HT-29 (cell line): ENCODE measurements around the gene UIMC1. TPM values are rescaled to one million over a fixed set of nuclear protein-coding genes. Genes with fewer than 3 reads are reported as not detected.
A peak's percentile ranks its signal among the peaks of the same experiment; 100 is the strongest.
"Not testable (repeated sequence)": the region's sequence is repeated elsewhere in the genome, so short reads cannot be mapped to it uniquely, and the experiment has no call there.

Source experiments
- DNase-seq: peaks from one replicate; pipeline ENCODE4 v3.0.0-alpha.2; 2015; ENCODE audit warnings: low spot score
- total RNA-seq: library from RNA; depleted of rRNA; stranded (reverse); fragments of >200 nt; shearing (Covaris generic); gene quantifications from 2 replicates; pipeline ENCODE4 v1.2.3, GENCODE V29; 2014

The UIMC1 gene
- total RNA-seq, 1 experiment from 2014 or later: 24.1 TPM

GRCh38 chr5:177008716-177009115, 2.1 kb upstream of the UIMC1 start:
- DNase-seq: no peak

GRCh38 chr5:177005619-177006264, 837 bp downstream of the UIMC1 start:
- peak; percentile 83 for DNase-seq

GRCh38 chr5:177004961-177005360, 1.6 kb downstream of the UIMC1 start:
- DNase-seq: no peak

DNA sequence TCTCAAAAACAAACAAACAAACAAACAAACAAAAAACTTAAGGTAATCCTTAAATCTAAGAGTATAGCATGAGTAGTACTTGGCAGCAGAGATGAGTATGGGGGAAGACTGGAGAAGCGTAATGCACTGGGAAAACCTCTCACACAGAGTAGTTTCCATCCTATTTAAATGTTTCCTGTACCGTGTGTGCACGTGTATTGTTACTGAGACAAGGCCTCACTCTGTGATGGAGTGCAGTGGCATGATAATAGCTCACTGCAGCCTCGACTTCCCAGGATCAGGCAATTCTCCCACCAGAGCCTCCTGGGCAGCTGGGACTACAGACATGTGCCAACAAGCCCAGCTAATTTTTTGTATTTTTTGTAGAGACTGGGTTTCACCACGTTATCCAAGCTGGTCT, 2.9 kb downstream of the UIMC1 start:
- no peak for DNase-seq

DNA sequence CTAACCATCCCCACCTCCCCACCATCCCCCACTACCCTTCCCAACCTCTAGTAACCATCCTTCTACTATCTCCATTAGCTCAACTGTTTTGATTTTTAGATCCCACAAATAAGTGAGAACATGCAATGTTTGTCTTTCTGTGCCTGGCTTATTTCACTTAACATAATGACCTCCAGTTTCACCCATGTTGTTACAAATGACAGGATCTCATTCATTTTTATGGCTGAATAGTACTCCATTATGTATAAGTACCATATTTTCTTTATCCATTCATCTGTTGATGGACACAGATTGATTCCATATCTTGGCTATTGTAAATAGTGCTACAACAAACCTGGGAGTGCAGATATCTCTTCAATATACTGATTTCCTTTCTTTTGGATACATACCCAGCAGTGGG, 7.1 kb downstream of the UIMC1 start:
- DNase-seq: not testable (repeated sequence)

GRCh38 chr5:176998828-176999227, 7.8 kb downstream of the UIMC1 start:
- DNase-seq: no peak

DNA sequence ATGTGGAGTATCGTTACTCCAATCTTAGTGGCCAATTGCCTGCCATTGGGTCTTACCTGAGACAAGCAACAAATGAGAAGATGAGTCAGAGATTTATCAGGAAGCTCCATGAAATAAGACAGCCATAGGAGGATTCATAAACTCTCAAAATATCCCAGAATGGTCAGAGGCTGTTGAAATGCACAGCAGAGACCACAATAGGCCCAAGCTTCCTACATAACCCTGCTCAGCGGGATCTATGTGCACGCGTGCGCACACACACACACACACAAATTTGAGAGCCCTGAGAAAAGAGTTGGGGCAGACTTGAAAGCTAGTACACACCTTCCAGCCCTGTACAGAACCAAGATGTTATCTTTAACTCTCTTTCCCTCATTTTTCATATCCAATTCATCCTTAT, 9.8 kb downstream of the UIMC1 start:
- DNase-seq: no peak

DNA sequence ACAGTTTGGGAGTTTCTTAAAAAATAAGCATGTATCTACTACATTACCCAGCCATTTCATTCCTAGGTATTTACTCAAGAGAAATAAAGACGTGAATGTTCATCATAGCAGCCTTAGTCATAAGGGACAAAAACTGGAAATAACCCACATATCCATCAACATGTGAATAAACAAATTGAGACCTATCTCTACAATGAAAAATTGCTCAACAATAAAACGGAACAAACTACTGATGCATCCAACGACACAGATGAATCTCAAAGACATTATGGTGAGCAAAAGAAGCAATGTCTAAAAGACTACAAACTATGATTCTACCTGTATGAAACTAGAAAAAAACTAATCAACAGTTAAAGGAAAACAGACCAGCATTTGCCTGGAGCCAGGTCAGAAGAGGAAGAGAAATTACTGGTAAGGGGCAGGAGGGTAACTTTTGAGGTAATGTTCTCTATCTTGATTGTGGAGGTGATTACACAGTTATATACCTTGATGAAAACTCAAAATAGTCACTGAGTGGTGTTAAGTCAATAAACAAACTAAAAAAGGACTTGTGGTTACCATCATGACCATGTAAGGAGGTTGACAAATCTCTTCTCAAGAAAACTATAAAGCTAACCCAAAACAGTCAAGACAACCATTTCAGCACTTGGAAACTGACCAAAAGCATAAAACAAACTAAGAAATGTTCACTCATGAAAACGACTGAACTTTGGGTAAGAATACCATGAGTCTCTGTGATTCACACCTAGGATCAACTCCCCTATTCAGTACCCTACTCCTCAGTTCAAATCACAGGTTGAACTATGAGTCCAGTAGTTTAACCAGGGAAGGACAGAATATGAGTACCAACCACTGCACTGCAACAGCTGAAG, 10.4 kb downstream of the UIMC1 start:
- no peak for DNase-seq

DNA sequence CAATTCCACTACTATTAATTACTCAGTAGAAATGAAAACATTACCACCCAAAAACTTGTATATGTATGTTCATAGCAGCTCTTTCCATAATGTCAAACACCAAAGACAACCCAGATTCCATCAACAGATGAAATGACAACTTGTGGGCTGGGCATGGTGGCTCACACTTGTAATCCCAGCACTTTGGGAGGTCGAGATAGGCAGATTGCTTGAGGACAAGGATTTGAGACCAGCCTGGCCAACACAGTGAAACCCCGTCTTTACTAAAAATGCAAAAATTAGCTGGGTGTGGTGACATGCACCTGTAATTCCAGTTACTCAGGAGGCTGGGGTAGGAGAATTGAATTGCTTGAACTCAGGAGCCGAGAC, 11.5 kb downstream of the UIMC1 start:
- no peak for DNase-seq

- DNase-seq: no peak
Observed at GRCh38 chr5:176994460-176995121, 12.0 kb downstream of the UIMC1 start.

DNA sequence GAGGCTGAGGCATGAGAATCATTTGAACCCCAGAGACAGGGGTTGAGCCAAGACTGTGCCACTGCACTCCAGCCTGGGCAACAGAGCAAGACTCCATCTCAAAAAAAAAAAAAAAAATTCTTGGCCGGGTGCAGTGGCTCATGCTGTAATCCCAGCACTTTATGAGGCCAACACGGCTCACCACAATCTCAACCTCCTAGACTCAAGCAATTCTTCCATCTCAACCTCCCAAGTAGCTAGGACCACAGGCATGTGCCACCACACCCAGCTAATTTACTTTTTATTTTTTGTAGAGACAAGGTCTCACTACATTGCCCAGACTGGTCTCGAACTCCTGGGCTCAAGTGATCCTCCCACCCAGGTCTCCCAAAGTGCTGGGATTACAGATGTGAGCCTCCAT, 13.5 kb downstream of the UIMC1 start:
- DNase-seq: not testable (repeated sequence)

DNA sequence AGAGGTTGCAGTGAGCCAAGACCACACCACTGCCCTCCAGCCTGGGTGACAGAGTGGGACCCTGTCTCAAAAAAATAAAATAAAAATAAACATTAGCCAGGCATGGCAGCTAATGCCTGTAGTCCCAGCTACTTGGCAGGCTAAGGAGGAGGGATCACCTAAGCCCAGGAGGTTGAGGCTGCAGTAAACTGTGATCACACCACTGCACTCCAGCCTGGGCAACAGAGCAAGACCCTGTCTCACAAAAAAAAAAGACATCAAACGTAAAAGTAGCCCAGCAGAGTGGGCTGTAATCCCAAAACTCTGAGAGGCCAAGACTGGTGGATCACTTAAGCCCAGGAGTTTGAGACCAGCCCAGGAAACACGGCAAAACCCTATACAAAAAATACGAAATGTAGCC, 19.0 kb downstream of the UIMC1 start:
- no peak for DNase-seq

- DNase-seq: no peak
Observed at GRCh38 chr5:176986280-176986679, 20.3 kb downstream of the UIMC1 start.

DNA sequence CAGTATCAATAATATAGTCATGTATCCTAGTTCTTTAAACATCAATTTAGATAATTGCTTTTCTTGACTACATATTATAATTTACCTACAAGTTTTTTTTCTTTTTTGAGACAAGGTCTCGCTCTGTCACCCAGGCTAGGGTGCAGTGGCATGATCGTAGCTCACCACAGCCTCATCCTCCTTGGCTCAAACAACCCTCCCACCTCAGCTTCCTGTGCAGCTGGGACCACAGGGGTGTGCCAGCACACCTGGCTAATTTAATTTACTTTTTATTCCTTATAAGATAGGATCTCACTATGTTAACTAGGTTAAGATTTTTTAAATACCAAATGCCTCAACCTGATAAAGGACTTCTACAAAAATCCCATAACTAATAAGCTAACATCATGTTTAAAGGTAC, 21.1 kb downstream of the UIMC1 start:
- no peak for DNase-seq

- DNase-seq: not testable (repeated sequence)
Observed at GRCh38 chr5:176984176-176984575, 22.4 kb downstream of the UIMC1 start.

GRCh38 chr5:176983593-176983992, 23.0 kb downstream of the UIMC1 start:
- not testable (repeated sequence) for DNase-seq

DNA sequence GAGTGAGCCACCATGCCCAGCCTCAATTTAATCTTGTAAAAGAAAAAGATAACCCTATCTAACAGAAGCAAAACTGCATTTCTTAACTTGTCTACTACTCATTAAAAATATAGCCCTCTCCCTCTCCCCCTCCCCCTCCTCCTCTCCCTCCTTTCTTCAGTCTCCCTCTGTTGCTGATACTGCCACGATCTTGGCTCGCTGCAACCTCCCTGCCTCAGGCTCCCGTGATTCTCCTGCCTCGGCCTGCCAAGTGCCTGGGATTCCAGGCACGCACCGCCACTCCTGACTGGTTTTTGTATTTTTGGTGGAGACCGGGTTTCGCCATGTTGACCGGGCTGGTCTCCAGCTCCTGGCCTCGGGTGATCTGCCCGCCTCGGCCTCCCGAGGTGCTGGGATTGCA, 23.5 kb downstream of the UIMC1 start:
- not testable (repeated sequence) for DNase-seq

GRCh38 chr5:176980818-176981217, 25.8 kb downstream of the UIMC1 start:
- no peak for DNase-seq

- DNase-seq: no peak
Observed at GRCh38 chr5:176979669-176980068, 26.9 kb downstream of the UIMC1 start.

GRCh38 chr5:176965633-176966032, 40.9 kb downstream of the UIMC1 start:
- no peak for DNase-seq

DNA sequence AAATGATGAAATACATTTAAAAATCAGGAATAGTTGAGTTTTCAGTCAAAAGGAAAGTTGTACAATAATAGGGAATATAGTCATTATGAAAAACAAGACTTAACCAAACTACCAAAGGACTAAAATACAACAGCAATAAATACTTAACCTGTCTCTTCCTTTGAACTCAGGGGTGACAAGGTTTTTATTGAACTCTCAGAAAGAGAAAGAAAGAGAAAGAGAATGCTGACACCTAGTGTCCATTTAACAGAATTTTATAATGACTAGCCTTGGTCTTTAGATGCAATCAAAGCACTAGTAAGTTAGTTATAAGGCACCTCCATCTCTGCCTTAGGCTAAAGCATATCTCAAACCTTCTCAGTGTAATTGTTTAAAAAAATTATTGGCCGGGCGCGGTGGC, 47.5 kb downstream of the UIMC1 start:
- peak; percentile 63 for DNase-seq

DNA sequence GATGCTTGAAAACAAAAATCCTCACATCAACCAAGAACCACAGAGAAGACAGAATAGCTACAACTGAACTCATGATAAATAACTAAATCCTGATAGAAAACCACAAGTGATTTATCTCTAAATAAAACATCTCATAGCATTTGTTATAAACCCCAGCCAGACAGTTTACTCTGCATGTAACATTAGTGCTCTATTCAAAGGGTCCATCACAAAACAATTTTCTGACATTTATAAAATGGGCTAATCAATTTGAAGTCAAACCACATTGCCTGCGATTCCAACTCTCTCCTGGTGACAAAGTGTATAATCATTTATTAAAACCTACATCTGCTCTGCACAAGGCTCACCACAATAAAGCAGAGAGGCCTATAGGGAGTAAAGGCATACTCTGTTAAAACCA, 49.8 kb downstream of the UIMC1 start:
- no peak for DNase-seq

DNA sequence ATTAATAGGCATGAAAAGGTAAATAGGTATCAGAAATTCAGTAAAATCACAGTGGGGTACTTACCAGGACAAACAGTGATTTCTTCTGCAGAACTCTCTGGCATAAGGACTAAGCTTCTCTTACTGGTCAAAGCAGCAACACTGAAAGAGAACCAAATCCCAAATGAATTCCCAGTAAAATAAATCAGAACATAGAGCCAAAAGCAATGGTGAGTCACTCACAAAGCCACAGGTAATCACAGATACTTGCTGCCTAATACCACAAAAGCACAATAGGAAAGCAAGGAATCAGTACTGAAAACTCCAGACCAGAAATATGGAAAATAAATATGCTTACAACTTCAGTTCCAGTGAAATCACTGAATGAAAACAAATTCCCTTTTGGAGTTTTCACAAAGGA, 50.7 kb downstream of the UIMC1 start:
- DNase-seq: no peak
